Measurements from ENCODE around the gene PPM1F.
"Not testable (repeated sequence)": the region's sequence is repeated elsewhere in the genome, so short reads cannot be mapped to it uniquely, and the experiment has no call there.

PPM1F gene

GRCh38 chr22:21882754-21883333 lies 69.8 kb downstream of the PPM1F start:
- FAIRE-seq, result not testable (repeated sequence)

DNA sequence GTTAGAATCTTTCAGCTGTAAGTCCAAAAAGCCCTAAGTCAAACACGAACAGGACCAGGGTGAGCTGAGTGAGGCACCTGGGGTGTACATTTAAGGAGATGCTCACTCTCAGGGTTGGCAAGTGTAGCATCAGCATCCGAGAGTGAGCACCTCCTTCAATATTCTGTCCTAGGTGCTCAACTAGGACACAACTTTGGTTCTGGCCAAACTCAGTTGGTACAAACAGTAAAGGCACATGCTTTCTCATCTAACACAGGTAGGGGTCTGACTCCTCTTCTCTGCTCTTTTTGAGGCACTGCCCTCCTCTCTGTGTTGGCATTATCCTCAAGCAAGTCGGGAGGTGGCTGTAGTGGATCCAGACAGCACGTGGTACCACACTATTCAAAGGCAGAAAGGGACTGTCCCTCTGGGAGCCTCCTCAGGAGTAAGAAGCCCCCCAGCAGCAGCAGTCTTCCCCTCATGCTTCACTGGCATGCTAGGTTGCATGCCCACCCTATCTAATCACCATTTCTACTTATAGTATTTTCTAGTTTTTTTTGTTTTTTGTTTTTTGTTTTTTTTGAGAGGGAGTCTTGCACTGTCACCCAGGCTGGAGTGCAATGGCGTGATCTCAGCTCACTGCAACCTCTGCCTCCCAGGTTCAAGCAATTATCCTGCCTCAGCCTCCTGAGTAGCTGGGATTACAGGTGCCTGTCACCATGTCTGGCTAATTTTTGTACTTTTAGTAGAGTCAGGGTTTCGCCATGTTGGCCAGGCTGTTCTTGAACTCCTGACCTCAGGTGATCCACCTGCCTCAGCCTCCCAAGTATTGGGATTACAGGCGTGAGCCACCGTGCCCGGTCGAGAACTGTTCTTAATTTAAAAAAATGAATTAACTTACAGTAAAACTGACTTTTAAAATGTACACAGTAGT lies 70.6 kb downstream of the PPM1F start:
- no peak for FAIRE-seq

- FAIRE-seq, result no peak
Measured at GRCh38 chr22:21876486-21877176, 76.0 kb downstream of the PPM1F start.

DNA sequence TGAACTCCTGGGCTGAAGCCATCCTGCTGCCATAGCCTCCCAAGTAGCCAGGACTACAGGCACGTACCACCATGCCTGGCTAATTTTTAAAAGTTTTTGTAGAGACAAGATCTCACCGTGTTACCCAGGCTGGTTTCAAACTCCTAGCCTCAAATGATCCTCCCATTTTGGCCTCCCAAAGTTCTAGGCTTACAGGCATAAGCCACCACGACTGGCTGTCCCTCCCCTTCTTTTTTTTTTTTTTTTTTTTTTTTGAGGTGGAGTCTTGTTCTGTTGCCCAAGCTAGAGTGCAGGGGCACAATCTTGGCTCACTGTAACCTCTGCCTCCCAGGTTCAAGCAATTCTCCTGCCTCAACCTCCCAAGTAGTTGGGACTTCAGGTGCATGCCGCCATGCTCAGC lies 77.7 kb downstream of the PPM1F start:
- not testable (repeated sequence) for FAIRE-seq

GRCh38 chr22:21873619-21874018 lies 79.0 kb downstream of the PPM1F start:
- no peak for FAIRE-seq

- not testable (repeated sequence) for FAIRE-seq
Measured at GRCh38 chr22:21872741-21873140, 79.9 kb downstream of the PPM1F start.
